GM15510 (cell line): ENCODE measurements around the gene GALNT17.

ENCODE experiments used
- POLR2A ChIP-seq: IDR thresholded peaks from 3 replicates; pipeline ENCODE4 v1.6.1; 2011; ENCODE audit warnings: borderline replicate concordance; ENCODE audit not compliant: insufficient read length; ENCODE audit errors: extremely low read depth

The GALNT17 gene

DNA sequence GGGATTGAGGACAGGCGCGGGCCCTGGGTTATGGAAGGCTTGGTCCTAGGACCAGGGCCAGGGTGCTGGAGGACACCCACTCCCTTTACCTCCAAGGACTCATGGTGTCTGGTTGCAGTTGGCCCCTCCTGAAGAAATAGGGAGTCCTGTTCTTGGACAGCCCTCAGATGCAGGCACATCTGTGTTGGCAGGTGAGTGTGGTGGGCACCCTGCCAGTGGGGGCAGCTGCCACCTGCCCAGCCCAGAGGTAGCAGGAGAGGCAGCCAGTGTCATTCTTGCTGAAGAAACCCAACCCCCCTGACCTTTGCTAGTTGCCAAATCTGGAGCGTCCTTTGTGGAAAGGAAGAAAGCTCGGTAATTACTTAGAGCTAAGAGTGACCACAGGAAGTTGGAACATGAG is 8.3 kb downstream of the GALNT17 start:
- no peak for TF ChIP-seq POLR2A

DNA sequence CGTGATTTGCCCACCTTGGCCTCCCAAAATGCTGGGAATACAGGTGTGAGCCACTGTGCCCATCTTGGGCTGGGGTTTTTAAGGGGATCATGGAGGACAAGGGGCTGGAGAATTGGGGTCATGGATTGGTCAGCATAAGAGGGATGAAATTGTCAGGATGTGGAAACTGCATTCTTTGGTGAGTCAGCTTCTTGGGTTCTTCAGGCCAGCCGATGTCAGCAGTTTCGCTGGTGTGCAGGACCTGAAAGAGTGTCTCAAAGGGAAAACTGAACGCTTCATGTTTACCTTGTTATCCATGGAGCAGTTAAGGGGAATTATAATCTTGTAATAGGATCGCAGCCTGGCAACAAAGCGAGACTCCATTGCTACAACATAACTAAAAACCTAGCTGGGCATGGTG is 13.0 kb downstream of the GALNT17 start:
- TF ChIP-seq POLR2A: no peak

DNA sequence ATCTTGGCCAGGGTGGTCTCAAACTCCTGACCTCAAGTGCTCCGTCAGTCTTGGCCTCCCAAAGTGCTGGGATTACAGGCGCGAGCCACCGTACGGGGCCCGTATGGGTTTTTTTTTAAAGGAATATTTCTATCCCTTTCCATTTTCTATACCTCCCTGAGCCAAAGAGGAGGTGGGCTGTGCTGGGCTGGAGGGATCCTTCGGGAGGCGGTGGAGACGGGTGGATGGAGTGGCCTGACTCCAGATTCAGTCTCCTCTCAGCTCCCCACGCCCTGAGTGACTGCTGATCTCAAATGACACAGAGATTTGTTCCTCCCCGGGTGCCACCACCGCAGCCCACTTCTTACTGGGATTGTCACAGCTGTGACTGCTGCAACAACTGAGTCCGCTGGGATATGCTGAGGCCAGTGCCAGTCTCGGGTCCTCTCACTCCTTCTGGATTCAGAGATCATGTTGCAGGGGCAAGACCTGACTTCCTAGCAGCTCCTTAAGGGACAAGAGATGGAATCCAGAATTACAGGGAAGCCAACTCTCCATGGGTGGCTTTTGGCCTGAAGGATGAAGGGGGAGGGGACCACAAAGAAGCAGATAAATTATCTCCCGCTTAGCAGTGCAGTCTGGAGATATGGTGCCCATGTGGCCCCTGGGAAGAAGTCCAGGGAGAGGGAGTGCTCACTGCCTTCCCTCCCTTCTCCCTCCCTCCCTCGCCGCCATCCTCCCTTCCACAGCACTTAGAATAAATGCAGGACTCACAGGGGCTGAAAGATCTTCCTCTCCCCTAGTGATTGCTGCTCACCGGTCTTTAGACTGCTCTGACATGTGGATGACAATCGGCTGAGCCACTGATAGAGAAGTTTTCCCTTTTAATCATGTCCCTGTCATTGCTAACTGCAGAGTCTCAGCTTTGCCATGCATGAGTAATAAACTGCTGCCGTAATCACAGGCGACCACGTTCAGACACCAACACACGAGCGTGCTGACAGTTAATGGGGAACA is 14.3 kb downstream of the GALNT17 start:
- no peak for TF ChIP-seq POLR2A

DNA sequence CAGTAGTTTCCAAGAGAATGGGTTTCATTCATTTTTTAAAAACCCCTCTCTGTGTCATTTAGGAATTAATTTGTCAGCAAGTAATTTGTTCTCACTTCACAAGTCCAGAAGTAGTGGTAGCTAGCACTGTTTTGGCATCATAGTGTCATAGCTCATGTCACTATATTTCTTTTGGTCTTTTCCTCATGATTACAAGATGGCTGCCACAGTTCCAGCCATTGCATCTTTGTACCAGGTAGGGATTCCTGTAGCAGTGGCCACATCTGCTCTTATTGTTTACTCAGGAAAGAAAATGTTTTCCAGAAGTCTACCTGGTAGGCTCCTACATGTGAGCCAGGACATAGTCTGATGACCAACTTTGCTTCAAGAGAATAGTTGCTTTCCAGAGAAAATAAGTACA is 16.2 kb downstream of the GALNT17 start:
- TF ChIP-seq POLR2A: no peak

DNA sequence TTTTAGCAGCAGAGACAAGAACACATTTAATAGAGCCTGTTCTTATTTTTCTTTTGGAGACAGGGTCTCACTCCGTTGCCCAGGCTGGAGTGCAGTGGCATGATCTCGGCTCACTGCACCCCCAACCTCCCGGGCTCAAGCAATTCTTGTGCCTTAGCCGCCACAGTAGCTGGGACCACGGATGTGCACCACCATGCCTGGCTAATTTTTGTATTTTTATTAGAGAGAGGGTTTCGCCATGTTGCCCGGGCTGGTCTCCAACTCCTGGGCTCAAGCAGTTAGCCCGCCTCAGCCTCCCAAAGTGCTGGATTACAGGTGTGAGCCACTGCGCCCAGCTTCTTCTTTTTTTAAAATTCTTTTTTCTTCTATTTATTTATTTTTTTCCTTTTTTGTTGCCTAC is 23.3 kb downstream of the GALNT17 start:
- TF ChIP-seq POLR2A: no peak

DNA sequence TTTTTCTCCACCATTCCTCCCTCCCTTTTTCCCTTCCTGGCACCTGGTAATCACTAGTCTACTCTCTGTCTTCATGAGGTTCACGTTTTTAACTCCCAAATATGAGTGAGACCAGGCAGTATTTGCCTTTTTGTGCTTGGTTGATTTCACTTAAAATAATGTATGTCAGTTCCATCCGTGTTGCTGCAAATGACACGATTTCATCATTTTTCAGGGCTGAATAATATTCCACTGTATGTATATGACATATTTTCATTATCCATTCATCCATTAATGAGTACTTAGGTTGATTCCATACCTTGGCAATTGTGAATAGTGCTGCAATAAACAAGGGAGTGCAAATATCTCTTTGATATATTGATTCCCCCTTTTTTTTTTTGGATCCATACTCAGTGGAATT is 25.8 kb downstream of the GALNT17 start:
- no peak for TF ChIP-seq POLR2A

DNA sequence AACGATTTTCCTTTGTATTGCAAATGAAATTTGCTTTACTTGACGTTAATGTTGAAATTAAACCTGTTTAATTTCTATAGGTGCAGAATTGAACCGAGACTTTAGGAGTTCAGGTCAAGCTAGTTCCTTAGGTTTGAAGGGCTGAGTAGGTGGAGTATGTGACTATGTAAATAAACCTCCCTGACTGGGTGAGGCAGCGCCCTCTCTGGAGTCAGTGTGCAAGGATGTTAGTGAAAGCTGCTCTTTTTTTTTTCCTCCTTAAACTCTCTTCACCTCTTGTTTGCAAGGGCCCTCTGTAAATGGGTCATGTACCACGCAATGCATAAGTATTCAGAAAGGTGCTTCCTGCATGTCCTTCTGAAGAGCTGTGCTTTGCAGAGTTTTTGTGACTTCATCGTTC is 33.8 kb downstream of the GALNT17 start:
- no peak for TF ChIP-seq POLR2A

DNA sequence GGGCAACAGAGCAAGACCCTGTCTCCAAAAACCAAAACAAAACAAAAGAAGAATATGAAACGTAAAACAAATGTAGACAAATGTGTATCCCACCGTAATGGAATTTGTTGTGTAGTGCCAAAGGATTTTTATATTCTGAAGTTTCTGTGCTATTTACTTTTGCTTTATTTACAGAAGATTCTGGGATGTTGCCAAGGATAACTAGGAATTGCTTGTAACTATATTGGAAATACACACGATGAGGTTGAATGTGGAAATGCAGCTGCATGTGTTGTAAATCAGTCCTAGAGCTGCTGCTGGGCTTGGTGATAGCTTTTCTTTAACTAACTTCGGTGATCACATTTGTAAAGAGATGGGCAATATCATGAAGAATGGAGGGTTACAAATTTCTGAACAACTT is 39.5 kb downstream of the GALNT17 start:
- TF ChIP-seq POLR2A: no peak

DNA sequence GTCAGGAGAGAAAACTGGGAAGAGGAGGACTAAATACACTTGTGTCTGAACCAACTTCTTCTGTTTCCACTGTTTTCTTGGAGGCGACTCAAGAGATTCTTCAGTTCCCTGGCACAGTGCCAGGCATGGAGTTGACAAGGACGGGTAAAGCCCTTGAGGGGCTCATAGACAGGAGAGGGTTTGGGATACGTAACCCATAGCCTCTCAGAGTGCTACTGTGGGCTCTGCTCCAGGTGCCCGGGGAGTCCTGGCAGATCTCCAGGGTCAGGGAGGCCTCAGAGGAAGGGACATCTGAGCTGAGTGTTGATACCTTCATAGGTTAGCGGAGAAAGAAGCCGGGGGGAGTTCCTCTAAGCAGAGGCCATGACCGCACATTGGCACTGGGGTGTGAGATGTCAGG is 42.0 kb downstream of the GALNT17 start:
- TF ChIP-seq POLR2A: no peak

DNA sequence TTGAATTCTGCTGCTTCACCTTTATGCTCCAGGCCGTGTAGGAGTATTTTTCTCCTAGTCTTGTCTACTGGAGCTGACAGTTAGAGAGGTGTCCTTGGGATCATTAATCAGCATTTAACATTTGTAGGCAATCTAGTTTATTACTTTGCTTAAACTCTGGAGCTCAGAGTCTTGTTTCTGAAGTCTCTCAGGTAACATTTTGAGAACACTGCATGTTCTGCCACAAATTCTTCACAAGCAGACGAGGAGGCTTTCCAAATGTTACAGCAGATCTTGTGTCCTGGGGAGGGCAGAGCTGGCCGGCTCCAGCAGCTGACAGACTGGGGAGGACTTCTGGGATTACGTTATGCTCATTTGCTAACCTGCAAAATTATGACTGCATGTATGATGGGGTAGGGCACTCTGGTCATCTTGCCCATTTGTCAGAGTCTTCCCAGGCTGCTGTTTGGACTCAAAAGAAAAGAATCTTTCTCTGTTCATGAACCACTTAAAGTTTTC is 50.5 kb downstream of the GALNT17 start:
- no peak for TF ChIP-seq POLR2A

DNA sequence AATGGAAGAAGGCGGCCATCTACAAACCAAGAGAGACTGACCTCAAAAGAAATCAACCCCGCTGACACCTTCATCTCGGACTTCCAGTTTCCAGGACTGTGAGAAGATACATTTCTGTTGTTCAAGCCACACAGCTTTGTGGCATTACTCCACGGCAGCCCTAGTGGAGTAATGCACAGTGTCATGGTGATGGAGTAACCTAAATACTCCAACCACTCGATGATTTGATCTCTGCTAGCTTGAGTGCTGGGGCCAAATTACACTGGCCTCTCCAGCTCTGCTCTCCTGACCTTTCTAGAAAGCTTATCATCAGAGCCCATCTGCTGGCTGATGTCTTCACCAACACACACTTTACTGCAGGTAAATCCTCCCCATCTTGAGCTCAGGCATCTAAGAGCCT is 52.2 kb downstream of the GALNT17 start:
- TF ChIP-seq POLR2A: no peak

DNA sequence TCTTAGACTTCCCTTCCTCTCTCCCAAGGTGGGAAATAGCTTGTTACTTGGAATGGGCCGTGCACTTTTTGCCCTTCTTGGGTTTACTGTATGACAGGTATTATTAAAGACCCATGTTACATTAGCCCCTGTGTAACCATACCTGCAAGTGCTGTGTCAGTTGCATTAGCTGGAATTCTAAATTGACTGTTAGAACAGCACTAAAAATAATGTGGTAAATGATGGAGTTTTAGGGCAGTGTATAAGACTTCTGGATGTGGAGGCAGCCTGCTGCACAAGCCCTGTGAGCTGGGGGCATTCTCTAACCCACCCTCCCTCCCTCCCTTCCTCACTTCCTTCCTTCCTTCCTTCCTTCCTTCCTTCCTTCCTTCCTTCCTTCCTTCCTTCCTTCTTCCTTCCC is 52.7 kb downstream of the GALNT17 start:
- no peak for TF ChIP-seq POLR2A

DNA sequence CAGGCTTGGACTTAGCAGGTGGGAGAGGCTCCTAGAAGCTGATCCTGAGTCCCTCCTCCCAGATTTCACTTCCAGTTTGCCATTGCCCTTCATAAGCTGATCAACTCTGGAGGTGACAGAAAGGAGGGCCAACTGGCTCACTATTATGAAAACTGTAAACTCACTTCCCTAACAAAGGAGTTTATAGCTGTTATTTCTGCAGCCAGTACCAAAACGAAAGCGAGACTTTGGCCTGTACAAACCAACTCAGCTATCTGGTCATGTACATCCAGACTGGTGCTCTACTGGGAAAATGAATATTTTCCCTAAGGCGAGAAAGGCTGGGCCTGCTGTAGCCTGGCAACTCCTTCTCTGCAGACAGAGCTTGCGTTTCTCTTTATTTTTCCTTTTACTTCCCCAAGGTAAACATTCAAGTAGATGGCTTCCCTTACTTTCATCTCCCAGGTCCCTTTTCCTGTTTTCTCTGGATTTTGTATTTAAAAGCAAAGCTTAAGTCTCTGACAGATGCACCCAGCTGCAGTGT is 54.7 kb downstream of the GALNT17 start:
- TF ChIP-seq POLR2A: no peak

DNA sequence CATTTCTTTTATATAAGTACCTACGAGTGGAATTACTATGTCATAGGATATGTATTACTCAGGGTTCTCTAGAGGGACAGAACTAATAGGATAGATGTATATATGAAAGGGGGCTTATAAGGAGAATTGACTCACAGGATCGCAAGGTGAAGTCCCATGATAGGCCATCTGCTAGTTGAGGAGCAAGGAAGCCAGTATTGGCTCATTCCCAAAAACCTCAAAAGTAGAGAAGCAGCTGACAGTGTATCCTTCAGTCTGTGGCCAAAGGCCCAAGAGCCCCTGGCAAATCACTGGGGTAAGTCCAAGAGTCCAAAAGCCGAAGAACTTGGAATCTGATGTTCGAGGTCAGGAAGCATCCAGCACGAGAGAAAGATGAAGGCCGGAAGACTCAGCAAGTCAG is 59.8 kb downstream of the GALNT17 start:
- no peak for TF ChIP-seq POLR2A

DNA sequence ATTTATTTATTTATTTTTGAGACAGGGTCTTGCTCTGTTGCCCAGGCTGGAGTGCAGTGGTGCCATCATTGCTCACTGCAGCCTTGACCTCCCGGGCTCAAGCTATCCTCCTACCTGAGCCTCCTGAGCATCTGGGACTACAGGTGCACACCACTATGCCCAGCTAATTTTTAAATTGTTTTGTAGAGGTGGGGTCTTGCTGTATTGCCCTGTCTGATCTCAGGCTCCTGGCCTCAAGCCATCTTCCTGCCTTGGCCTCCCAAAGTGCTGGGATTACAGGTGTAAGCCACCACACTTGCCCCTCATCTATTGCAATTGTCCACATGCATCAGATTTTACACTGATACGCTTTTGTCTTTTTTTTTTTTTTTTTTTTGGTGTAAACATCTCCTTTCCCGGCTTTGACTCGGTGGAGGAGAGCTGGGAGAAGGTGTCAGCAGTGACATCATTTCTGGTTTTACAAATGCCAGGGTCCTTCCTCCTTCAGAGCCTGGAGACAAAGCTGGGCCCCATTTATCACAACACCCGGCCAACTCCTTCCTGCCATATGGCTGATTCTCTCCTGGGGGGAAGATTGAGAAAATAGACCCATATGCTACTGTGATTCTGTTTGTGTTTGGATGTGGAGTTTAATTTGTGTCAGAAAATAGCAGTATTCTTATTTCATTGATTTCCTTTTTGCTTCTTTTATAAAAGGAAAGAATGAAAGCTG is 61.3 kb downstream of the GALNT17 start:
- TF ChIP-seq POLR2A: no peak

DNA sequence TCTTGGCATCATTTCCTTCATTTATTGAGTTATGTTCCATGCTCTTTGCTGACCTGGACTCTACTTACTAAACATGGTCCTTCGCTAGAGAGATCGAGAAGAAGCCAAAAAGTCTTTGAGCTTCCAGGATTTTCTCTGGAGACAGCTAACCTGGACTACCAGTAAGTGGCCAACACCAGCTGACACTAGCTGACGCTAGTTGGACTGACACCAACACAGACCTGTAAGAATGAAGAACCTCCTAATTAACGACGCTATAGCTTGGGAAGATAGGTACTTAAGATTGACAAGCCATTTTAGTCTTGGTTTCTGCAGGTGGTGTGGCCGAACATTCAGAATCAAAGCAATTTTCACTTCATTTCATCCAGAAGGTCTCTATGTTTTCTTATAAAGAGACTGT is 66.4 kb downstream of the GALNT17 start:
- no peak for TF ChIP-seq POLR2A

DNA sequence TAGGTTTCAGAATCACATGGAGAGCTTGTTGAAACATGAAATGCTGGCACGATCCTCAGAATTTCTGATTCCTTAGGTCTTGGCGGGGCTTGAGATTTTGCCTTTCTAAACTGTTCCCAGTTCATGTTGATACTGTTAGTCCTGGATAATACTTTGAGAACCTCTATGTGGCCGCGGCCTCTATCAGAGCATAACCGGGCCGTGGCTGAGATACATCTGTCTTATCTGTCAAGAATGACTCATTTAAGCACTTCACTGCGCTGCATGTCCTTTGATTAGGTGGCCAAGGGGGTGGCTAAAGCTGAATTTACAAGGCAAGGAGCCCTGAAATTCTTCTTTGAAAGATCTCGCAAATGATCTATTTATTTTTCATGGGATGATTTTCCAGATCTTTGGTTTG is 66.9 kb downstream of the GALNT17 start:
- no peak for TF ChIP-seq POLR2A

DNA sequence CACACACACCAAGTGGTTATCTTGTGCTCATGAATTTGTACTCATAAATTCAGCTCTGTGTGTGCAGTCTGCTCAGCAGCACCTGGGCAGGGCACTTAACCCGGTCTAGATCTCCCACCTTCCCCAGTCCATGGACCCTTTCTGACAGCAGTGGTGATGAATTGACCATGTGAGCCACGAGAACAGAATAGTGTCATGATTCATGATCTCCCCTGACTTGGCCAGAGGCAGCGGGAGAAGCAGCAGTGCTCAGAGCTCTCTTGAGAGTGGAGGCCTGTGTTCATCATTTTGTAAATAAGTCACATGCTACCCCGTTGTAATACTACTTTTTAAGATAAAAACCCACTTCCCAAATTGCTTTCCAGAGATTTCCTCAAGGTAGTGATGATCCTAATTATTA is 74.2 kb downstream of the GALNT17 start:
- no peak for TF ChIP-seq POLR2A
